ENCODE data around the gene OR2A5.

The OR2A5 gene

DNA sequence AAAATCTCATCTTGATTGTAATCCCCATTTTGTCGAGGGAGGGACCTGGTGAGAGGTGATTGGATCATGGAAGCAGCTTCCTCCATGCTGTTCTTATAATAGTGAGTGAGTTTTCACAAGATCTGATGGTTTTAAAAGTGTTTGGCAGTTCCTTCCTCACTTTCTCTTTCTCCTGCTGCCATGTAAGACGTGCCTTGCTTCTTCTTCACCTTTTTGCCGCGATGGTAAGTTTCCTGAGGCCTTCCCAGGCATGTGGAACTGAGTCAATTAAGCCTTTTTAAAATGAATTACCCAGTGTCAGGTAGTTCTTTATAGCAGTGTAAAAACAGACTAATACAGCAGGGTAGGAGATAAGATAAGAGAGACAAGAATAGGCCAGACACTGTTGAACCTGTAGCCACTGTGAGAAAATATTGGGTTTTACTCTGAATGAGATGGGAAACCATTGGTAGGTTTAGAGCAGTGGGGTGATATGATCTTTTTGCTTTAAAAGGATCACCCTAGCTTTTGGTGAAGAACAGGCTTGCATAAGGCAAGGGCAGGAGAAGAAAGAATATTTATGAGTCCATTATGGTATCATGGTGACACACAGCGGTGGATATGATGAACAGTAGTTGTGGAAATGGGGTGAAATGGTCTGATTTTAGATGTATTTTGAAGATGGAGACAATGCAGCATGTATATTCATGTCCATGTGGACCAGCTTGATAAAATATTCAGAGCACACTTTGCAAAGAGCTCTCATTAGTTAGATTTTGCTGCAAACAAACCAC, 37.1 kb upstream of the OR2A5 start:
- Histone ChIP-seq H2AFZ (ENCODE audit: low read depth) (no peak overlapping the region), H3K4me3 (IDR thresholded peaks at IDR 0.05; ENCODE audit: insufficient read depth, low read depth, low read length) (no peak overlapping the region), H3K79me2 (ENCODE audit: insufficient read depth, low read depth) (no peaks in the 10 kb centered on the region), H4K20me1 (ENCODE audit: insufficient read depth) (no peaks in the 10 kb centered on the region), H3K27me3 (ENCODE audit: insufficient read depth, low read depth) (no peaks in the 10 kb centered on the region), H3K36me3 (ENCODE audit: insufficient read depth) (no peaks in the 10 kb centered on the region), H3K27ac (no peak overlapping the region), H3K4me2 (no peak overlapping the region), H3K9ac (no peak overlapping the region), H3K4me1 (ENCODE audit: low read depth, poor library complexity, severe bottlenecking) (no peaks in the 10 kb centered on the region)
- TF ChIP-seq, protein P1, sequence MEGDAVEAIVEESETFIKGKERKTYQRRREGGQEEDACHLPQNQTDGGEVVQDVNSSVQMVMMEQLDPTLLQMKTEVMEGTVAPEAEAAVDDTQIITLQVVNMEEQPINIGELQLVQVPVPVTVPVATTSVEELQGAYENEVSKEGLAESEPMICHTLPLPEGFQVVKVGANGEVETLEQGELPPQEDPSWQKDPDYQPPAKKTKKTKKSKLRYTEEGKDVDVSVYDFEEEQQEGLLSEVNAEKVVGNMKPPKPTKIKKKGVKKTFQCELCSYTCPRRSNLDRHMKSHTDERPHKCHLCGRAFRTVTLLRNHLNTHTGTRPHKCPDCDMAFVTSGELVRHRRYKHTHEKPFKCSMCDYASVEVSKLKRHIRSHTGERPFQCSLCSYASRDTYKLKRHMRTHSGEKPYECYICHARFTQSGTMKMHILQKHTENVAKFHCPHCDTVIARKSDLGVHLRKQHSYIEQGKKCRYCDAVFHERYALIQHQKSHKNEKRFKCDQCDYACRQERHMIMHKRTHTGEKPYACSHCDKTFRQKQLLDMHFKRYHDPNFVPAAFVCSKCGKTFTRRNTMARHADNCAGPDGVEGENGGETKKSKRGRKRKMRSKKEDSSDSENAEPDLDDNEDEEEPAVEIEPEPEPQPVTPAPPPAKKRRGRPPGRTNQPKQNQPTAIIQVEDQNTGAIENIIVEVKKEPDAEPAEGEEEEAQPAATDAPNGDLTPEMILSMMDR (conservative IDR thresholded peaks at IDR 0.05; ENCODE audit: low read depth, low read length) = no peak

- Histone ChIP-seq H3K27ac (no peak overlapping the region), H2AFZ (ENCODE audit: low read depth) (no peak overlapping the region), H4K20me1 (ENCODE audit: insufficient read depth) (no peaks in the 10 kb centered on the region), H3K4me2 (no peak overlapping the region), H3K9ac (no peak overlapping the region), H3K36me3 (ENCODE audit: insufficient read depth) (no peaks in the 10 kb centered on the region), H3K4me3 (IDR thresholded peaks at IDR 0.05; ENCODE audit: insufficient read depth, low read depth, low read length) (no peak overlapping the region), H3K4me1 (ENCODE audit: low read depth, poor library complexity, severe bottlenecking) (no peaks in the 10 kb centered on the region), H3K27me3 (ENCODE audit: insufficient read depth, low read depth) (no peaks in the 10 kb centered on the region), H3K79me2 (ENCODE audit: insufficient read depth, low read depth) (no peaks in the 10 kb centered on the region)
- TF ChIP-seq, protein P1 (conservative IDR thresholded peaks at IDR 0.05; ENCODE audit: low read depth, low read length) = no peak
Observed at GRCh38 chr7:144018065-144018464, 30.7 kb upstream of the OR2A5 start.

DNA sequence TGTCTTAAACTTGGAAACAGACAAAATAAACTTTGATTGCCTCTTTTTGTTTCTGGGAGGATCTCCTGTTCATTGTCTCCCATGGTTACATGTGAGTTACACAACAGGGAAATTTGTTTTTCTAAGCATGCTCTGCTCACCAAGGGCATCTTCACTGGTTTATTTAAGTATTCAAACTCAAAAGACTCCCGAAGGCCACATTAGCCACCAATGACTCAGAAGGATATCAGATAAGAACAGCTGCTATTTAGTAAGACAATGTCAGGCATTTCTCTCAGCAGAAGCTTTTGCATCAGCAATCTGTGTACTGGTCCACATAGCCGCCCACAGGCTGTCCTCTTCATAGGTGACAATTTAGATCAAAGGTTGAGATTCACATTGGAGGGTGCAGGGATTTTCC, 29.3 kb upstream of the OR2A5 start:
- H3K79me2 ChIP-seq (ENCODE audit: insufficient read depth, low read depth) = no peaks in the 10 kb centered on the region
- H3K9ac ChIP-seq = no peak overlapping the region
- no peaks in the 10 kb centered on the region for H4K20me1 ChIP-seq (ENCODE audit: insufficient read depth)
- no peak overlapping the region for H3K27ac ChIP-seq
- H3K36me3 ChIP-seq (ENCODE audit: insufficient read depth) = no peaks in the 10 kb centered on the region
- TF ChIP-seq, protein P1 (conservative IDR thresholded peaks at IDR 0.05; ENCODE audit: low read depth, low read length) = no peak
- no peak overlapping the region for H3K4me3 ChIP-seq (IDR thresholded peaks at IDR 0.05; ENCODE audit: insufficient read depth, low read depth, low read length)
- H3K4me1 ChIP-seq (ENCODE audit: low read depth, poor library complexity, severe bottlenecking) = no peaks in the 10 kb centered on the region
- no peak overlapping the region for H2AFZ ChIP-seq (ENCODE audit: low read depth)
- no peak overlapping the region for H3K4me2 ChIP-seq
- H3K27me3 ChIP-seq (ENCODE audit: insufficient read depth, low read depth) = no peaks in the 10 kb centered on the region

- Histone ChIP-seq H3K4me2 (no peak overlapping the region), H2AFZ (ENCODE audit: low read depth) (no peak overlapping the region), H3K4me1 (ENCODE audit: low read depth, poor library complexity, severe bottlenecking) (no peaks in the 10 kb centered on the region), H3K27me3 (ENCODE audit: insufficient read depth, low read depth) (no peaks in the 10 kb centered on the region), H3K36me3 (ENCODE audit: insufficient read depth) (no peaks in the 10 kb centered on the region), H3K4me3 (IDR thresholded peaks at IDR 0.05; ENCODE audit: insufficient read depth, low read depth, low read length) (no peak overlapping the region), H3K79me2 (ENCODE audit: insufficient read depth, low read depth) (no peaks in the 10 kb centered on the region), H4K20me1 (ENCODE audit: insufficient read depth) (no peaks in the 10 kb centered on the region), H3K9ac (no peak overlapping the region), H3K27ac (no peak overlapping the region)
- TF ChIP-seq, protein P1 (conservative IDR thresholded peaks at IDR 0.05; ENCODE audit: low read depth, low read length) = no peak
Observed at GRCh38 chr7:144020340-144020739, 28.4 kb upstream of the OR2A5 start.

Measured in KMS-11 (cell line).